GM19193 (cell line): ENCODE data around the gene LEFTY1.

Experiments used
- POLR2A ChIP-seq: IDR thresholded peaks from 4 replicates; pipeline ENCODE4 v1.6.1; 2011; ENCODE audit not compliant: insufficient read depth, insufficient read length; ENCODE audit errors: extremely low read depth

LEFTY1 gene

DNA sequence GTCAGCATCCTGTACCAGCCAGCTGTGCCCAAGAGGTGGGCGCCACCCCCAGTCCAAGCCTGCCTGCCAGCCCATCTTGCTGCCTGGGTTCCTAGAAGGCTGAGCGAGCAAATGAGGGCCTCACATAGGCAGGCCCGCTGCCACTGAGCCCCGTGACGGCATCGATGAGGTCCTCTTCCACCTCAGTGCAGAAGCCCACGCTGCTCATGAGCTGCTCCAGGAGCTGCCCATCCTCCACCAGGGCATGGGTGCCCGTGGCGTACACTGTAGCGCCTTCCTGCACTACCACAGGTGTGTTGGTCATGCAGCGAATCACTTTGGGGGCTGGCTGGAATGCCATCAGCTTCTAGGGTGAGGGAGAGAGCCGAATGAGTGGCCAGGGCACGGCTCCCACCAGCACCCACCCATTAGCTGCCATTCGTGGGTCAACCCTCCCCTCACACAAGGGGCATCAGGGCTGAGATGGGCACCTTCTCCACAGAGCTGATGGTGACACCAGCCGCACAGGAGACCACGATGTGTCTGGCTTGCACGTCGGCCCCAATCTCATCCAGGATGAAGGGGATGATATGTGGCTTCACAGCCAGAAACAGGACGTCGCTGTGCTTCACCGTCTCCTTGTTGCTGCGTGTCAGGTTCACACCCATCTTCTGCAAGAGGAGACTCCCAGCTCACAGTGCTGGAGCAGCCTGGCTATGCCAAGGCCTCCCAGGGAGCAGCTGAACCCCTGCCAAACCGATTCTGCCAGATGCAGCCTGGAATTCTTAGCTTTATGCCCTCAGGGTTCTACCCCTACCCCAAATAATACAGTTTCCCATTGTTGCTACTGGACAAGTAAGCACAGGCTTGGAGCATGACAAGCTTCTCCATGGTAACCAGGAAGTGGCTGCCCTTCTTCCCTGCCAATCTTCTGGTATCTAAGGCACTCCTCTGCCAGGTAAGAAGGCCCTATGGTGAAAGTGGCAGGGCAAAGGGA, 33.1 kb upstream of the LEFTY1 start:
- no peak for TF ChIP-seq POLR2A

DNA sequence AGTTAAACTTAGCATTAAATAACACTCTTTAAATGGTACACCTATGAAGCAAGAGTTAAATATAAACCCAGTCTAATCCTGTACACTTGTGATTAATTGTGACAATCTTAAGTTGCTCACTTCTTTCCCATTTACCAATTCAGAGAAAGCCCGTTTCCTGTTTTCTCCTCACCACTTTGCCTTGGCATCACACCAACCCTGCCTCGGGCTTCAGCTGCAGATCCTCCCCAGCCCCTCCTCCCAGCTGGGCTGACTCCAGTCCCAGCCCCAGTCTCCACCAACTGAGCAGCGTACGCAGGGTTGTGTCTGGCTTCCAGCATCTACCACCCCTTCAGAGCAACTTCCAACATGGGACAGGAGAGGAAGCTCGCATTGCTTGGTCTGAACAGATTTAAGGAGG, 31.0 kb upstream of the LEFTY1 start:
- TF ChIP-seq POLR2A, result no peak

DNA sequence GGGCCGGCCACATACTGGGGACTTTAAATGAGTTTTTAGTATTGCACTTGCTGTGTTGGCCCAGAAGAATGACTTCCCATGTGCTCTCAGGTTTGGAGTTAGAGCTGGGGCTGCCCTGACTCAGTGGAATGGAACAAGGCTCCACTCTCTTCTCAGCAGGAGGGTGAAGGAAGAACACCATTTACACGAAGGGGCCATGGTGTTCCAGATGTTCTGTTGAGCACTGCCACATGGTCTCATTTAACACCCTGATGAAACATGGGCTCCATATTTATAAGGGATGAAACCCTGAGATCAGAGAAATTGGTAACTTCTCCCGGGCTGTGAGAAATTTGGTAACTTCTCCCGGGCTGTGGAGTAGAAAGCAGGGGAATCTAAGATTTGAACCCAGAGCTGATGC, 29.3 kb upstream of the LEFTY1 start:
- no peak for TF ChIP-seq POLR2A

DNA sequence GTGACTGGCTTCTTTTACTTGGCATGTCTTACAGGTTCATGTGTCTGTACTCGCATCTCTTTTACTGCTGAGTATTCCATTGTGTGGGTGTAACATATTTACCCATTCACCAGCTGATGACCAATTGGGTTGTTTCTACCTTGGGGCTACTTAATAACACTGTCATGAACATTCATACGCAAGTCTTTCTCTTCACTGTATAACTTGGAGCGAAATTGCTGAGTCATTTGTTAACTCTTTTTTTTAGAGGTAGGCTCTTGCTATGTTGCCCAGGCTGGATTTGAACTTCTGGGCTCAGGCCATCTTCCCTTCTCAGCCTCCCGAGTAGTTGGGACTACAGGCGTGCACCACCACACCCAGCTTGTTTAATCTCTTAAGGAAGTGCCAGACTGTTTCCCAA, 28.6 kb upstream of the LEFTY1 start:
- TF ChIP-seq POLR2A, result no peak

DNA sequence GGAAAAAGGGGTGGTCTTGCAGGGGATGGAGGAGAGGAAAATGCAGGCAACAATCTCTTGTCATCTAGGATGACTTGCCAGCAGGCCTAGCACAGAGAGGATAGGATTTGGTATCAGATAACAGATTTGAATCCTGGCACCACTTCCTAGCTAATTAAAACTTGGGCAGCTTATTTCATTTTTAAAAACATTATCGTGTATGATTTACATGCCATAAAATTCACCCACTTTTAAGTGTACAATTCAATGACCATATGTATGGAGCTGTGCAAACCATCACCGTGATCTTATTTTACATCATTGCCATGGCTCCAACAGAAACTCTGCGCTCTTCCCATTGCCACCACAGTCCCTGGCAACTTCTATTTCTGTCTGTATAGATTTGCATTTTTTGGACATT, 28.2 kb upstream of the LEFTY1 start:
- TF ChIP-seq POLR2A, result no peak

DNA sequence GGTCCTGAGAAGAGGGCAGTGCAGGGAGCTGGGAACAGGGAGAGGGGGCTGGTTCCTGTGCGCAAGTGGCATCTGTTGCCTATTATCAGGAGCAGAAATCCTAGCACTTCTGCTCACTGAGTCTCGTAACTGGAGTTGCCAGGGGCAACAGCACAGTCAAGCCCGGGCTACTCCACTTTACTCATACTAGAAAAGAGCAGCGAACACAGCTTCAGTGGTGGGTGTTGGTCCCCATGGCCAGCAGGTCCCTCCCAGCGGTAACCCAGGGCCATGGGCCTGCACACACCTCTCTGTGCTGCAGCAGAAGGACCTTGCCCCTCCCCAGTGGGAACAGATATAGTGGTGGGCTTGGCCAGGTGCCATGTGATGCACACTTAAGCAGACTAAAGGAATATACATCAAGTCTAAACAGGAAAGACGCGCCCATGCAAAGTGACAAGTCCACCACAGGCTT, 26.6 kb upstream of the LEFTY1 start:
- TF ChIP-seq POLR2A, result no peak

DNA sequence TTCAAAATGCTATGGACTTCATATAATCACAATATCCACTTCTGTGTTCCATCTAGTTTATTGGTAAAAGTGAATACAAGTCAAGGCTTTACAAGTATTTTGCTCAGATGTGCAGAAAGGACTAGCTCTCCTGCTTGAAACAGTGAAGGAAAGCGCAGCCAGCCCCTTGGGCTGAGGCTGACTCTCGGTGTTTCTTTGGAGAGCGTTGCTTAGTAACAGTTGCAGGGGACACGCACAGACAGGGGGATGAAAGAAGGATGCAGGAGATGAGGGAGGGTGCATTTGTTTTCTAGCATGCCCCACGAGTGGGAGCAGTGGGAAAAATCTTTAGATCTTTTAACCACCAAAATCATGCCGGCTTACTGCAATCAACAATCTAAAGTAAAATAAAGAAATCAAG, 26.0 kb upstream of the LEFTY1 start:
- no peak for TF ChIP-seq POLR2A

DNA sequence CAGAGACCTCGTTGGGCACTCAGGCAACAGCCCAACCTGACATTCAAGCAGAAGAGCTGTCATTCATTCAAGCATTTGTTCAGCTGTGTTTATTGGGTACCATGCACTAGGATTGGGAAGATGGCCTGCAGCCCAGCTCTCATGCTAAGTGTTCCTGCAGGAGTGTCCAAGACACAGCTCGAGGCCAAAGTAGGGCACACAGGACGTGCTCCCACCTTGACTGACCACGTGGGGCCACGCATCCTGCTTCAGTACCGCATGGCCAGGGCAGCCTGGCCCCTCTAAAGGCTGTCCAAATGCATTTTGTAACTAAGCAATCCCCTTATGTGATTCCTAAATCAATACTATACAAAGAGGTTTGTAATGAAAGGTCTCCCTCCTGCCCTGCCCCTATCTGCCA, 25.4 kb upstream of the LEFTY1 start:
- TF ChIP-seq POLR2A, result no peak

DNA sequence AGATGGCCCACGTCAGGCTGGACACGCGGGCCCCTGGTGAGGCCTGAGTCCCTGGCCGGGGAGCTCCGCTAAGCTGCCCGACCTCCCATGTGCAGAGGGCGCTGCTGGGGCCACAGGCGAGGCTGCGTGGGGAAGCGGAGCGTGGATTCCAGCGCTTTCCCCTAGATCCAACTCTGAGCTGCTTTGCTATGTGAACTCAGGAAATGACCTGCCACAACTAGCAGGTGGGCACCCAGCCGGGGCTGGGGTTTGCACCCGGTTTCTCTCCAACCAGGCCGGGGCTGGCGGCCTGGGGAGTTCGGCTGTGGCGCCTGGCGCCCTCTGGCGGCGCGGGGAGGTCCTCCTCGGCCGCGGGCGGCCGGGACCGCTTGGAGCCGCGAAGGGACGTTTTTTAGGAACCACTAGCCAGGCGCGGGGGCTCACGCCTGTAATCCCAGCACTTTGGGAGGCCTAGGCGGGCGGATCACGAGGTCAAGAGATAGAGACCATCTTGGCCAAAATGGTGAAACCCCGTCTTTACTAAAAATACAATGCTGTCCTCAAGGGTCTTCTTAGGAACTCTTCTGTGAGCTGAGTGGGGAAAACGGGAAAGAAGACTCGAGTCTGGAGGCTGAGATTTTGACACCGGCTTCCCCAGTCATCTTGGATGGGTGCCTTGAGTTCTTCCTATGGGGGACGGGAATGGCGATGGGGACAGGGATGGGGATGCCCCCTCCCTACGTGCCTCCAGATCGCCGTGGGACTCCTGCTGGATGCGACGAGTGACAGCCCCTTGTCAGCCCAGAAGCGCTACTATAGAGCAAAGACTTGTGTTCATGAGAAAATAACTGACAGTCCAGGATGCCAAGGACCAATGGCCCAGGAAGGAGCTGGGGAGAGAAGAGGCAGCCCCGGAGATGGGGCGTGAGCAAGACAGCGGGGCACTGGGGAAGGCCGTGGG, 22.5 kb upstream of the LEFTY1 start:
- TF ChIP-seq POLR2A, result no peak

DNA sequence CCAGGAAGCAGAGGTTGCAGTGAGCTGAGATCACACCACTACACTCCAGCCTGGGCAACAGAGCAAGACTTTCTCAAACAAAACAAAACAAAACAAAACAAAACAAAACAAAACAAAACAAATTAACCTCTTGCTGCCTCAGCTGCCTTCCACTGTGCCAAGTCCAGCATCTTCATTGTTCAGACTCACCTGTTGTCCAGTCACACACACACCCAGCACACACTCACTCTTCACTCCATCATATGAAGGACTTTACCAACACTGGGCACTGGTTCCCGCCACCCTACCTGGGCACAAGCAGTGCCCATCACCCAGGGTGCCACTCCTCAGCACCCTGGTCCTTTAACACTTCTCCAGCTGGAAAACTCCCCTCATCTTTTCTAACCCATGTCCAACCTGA, 20.5 kb upstream of the LEFTY1 start:
- no peak for TF ChIP-seq POLR2A

DNA sequence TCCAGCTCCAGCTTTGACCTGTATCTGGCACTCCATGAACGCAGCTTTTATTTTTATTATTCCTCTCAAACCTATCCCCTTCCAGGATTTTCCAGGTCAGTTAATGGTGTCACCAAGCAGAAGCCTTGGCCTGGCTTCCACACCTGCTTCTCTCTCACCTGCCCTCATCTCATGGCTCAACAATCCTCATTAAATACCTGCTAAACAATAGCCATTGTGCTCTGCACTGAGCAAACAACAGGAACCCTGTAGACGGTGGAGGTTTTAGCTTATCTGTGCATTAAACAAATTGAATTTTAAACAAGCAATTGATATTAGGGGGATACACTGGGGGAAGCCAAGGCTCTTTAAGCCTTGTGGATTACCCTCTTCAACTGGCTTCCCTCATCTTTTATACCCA, 19.8 kb upstream of the LEFTY1 start:
- TF ChIP-seq POLR2A, result no peak

DNA sequence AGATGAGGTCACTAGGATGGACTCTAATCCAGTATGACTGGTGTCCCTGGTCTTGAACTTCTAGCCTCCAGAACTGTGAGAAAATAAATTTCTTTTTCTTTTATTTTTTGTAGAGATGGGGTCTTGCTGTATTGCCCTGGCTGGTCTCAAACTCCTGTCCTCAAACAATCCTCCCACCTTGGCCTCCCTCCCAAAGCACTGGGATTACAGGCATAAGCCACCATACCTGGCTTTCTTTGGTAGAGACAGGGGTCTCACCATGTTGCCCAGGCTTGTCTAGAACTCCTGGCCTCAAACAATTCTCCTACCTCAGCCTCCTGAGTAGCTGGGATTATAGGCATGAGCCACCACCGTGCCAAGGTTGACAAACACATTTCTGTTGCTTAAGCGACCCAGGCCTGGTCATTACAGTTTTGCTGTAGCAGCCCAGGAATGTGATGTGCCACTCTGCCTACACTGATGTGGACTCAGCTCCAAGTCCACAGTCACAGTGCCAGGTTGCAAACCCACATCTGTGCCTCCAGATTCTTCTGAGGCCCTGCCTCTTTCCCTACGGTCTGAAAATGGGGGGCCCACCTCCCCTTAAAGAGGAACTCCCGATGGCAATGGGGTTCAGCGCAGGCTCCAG, 19.2 kb upstream of the LEFTY1 start:
- no peak for TF ChIP-seq POLR2A

DNA sequence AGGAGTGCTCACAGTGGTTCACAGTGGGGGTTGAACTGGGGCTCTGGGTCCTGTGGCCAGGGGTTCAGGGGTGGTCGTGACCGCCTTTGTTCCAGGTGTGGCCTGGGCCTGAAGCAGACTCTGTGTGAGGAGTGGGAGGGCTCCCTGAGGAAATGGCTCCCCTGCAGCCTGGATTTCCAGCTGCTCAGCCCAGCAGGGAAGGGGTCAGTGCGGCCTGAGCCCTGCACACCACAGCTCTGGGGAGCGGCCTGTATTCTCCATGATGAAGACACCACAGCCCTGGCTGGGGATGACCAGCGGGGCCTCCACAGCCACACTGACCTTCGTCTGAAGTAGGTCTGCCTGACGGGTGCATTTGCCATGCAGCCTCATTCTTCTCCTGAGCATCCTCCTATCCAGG, 18.4 kb upstream of the LEFTY1 start:
- no peak for TF ChIP-seq POLR2A

DNA sequence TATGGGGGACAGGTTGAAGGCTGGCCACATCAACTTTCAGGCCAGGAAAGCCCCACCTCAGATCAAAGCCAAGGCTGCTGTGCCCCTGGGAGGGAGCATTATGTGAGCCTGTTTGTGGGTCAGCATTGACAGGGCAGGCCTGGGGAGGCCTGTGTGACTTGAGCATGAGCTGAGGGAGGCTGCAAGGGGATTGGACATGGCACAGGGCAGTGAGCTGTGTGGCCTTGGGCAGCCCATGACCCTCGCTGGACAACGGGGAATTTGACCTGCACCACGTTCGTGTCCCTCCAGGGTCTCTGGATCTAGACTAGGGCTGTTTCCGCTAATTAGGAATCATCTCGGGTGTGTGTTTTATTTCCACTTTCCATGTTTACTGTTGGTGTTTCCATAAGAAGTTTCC, 17.5 kb upstream of the LEFTY1 start:
- TF ChIP-seq POLR2A, result no peak

DNA sequence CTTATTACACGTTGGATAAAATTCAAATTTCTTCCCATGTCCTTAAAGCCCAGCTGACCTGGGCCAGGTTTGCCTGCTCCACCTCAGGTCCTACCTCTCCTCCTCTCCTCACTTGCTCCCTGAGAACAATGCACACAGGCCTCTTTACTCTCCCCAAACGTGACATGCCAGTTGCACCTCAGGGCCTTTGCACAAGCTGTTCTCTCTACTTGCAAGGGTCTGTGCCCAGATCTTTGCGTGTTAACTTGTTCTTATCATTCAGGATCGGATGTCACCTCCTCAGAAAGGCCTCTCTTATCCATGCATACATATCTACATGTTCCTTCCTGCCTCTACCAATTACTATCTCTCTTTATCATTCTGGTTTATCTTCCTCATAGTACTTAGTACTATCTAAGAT, 14.7 kb upstream of the LEFTY1 start:
- no peak for TF ChIP-seq POLR2A

DNA sequence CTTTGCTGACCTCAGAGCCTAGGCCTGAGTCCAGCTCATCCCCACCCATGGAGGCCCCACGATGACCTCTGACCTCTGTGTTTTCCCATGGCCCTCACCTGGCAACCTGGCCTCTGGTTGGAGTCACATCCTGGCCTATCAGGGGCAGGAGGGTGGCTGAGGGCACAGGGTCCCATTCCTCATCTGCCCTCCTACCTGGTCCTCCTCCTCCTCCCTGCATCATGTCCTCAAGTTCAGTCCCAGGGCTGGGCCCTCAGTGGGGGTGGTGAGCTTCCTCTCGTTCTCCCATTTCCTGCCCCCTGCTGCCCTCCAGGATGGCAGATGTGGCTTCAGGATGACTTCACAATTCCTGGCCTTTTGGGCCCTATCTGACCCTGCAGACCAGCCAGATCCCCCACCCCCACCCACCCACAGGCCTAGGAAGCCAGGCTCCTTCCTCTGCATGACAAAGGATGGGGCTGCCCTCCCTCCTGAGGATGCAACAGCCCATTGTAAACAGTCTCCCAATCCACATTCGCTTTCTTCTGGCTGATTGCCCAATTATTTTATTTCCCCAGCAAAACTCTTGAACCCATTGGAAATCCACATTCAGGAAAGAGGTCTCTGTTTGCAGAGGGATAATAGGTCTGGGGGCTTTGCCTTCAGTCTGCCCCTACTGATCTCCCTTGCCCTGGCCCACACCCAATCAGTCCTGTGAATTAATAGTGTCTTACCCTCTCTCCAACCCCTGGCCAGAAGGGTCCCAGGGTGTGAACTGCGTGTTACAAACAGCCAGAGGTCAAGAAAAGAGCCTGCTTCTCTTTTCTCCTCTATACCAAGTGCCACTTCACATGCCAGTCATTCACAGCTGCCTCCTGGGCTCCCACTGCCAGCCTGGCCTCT, 10.3 kb upstream of the LEFTY1 start:
- no peak for TF ChIP-seq POLR2A
